Skeletal muscle cell (primary cell): ENCODE data around the gene DEDD2.

ENCODE experiments used
- DNase-seq: peaks from one replicate; pipeline ENCODE4 v3.0.0-alpha.2; 2010; ENCODE audit warnings: low read depth
- H3K4me3 ChIP-seq: 2 replicates; pipeline ENCODE4 v1.5.1; 2011; ENCODE audit warnings: low read depth, mild to moderate bottlenecking, control low read depth, low read length, moderate library complexity

DEDD2 gene

GRCh38 chr19:42154471-42155323, 62.8 kb downstream of the DEDD2 start:
- no peak overlapping the region for H3K4me3 ChIP-seq
- DNase-seq, result no peak

DNA sequence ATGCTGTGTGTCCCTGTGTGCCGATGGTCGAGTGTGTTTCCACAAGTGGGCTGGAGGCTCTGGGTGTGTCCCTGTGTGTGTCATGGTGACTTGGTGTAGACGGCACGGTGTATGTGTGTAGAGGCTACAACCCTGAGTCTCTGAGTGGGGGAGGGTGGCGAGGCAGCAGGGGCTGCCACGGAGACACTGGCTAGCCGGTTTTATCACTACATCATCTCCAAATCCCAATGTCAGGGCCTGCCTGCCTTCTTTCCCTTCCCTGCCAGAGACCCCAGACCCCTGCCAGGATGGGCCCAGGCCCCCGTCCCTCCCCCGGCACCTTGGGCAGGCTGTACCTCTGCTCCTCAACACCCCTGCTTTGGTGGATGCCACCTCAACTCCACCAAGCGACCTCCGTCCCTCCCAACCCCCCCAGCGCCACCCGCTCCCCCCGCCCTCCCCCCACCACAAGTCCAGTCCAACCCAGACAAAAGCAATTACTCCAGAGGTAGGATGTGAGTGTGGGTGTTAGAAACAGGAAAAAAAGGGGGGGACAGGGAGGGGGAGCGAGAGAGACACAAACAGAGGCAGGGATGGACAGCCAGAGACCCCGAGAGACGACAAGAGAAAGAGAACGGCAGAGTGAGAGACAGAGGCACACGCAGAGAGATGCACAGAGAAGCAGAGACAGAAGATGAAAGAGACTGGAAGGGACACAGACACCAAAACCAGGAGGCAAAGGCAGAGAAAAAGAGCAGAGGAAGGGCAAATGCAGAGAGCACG, 63.6 kb downstream of the DEDD2 start:
- DNase-seq, result no peak
- no peak overlapping the region for H3K4me3 ChIP-seq

DNA sequence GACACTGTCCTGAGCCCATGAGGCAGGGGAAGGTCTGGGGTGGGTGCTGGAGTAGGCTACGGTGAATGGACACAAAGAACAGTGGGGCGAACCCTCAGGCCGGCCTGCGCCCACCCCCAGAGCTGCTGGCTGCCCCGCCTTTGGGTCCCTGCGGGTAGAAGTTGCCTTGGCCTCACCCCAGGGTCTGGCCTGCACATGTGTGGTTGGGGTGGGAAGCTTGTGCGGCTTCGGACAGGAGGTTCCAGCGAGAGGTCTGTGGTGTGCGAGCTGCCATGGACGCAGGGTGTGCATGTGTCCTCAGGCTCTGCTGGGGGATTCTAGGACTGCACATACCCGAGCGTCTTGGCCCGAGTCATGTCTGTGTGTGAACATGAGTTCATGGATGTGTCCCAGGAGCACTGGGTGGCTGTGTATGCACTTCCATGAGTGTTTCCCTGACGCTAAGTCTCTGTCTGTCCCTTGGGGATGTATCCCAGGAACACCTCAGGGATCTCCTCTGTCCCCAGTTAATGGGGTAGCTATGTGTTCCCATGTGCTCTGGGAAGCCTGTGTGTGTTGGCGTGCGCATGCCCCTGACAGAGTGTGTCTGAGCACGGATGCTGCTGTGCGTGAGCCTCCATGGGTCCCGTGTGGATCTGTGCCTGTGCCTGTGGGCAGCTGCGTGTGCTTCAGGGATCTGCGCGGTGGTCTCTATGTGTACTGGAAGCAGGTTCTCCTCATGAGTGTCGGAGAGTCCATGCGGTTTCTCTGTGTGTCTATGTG, 64.4 kb downstream of the DEDD2 start:
- H3K4me3 ChIP-seq, result no peak overlapping the region
- no peak for DNase-seq

DNA sequence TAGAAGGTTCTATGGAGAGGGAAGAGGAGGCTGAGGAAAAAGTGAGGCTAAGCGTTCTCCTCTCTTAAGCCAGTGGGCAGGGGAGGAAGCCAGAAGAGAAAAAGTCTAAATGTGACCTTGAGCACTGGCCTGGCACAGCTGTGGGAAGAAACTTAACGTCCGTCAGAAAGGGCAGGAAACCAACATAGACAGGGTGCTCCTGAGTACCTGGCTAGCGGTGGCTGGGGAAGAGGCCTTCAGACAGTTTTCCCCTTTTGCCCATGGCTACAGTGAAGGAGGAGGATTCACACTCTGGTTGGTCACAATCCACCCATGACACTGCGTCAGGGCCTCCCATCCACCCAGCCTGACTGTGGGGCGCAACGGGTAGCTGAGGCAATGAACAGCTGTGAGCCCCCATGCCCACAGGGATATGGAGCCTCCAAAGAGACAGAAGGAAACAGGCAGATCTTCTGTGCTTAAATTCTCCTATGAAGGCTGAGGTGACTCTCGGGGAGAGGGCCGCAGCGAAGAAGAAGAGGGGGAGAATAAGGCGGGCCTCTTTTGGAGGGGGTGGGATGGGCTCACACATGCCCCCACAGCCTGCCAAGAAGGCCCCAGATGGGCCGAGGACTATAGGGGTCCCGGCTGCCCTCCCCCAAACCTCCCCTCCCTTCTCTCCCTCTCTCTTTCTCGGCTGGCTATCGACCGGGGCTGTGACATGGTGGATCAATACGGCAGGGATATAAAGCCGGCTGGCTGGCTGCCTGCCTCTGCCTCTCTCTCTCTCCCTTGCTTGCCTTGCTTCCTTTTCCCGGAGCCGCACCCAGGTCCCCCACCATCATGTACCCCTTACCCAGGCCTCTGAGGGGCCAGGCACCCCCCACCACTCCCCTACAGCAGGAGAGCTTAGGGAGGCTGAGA, 65.4 kb downstream of the DEDD2 start:
- no peak overlapping the region for H3K4me3 ChIP-seq
- no peak for DNase-seq

DNA sequence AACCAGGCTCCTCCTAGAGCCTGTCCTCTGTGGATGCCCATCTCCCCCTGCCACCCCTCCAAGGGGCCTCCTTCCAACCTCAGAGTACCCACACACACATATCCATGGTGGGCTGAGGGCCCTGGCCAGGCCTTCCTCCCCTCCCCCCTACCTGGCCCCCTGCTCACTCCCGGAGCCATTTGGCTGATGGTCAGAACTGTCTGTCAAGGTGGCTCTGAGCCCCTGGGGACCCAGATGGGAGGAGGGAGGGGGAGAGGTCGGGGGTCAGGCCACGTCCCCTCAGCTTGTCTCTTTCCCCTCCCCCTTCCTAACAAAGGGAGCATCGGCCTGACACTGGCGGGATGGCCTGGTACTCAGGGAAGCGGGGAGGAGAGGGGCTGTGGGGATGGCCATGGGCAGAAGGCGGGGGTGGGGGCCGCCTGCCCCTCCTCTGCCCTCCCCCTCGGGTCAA, 66.5 kb downstream of the DEDD2 start:
- no peak for DNase-seq

GRCh38 chr19:42150364-42150763, 67.1 kb downstream of the DEDD2 start:
- no peak overlapping the region for H3K4me3 ChIP-seq
- DNase-seq, result no peak

More for the DNA sequence above, 66.5 kb downstream of the DEDD2 start:
- H3K4me3 ChIP-seq, result no peak overlapping the region

GRCh38 chr19:42149447-42150202, 67.9 kb downstream of the DEDD2 start:
- DNase-seq, result no peak
- no peak overlapping the region for H3K4me3 ChIP-seq
